ENCODE data around the gene DLG2. TPM values are rescaled to one million over a fixed set of nuclear protein-coding genes. Genes with fewer than 3 reads are reported as not detected.

The DLG2 gene
- total and polyA plus RNA-seq, 4 donors = 0.30 to 5.5 (median 0.68) TPM

DNA sequence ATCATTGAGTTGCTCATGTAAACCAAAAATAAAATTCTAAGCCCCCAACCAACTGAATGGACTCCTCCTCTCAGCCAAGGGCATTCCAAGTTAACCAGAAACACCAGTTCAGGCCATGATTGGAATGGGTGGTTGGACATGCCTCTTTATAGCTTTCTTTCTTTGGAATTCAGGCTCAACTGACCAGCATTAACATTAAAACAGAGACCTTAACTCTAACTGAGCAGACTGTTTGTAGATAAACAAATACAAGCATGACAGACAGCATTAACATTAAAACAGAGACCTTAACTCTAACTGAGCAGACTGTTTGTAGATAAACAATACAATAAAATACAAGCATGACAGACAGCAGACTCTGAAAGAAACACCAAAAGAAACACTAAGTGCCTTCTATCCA is 278.2 kb downstream of the DLG2 start:
- Histone ChIP-seq H3K4me1 (ENCODE audit: control insufficient read depth in 4 of 4, insufficient read depth in 4 of 4, low read length in 3 of 4) (no peaks in the 10 kb centered on the region), H3K27me3 (ENCODE audit: control insufficient read depth in 4 of 4, insufficient read depth in 4 of 4, low read length in 3 of 4) (no peaks in the 10 kb centered on the region), H3K9ac (ENCODE audit: low read depth in 1 of 2, low read length in 2 of 2) (no peak overlapping the region), H3K36me3 (ENCODE audit: control insufficient read depth in 4 of 4, insufficient read depth in 3 of 4, low read depth in 1 of 4, low read length in 3 of 4) (no peaks in the 10 kb centered on the region), H3K4me3 (ENCODE audit: low read depth in 1 of 3, low read length in 3 of 3) (no peak overlapping the region), H3K27ac (ENCODE audit: low read depth in 1 of 2, low read length in 2 of 2) (no peak overlapping the region), H3K9me3 (ENCODE audit: control insufficient read depth in 4 of 4, low read length in 3 of 4) (no peaks in the 10 kb centered on the region)
- TF ChIP-seq NR2F2 (IDR thresholded peaks at IDR 0.05) (no peak), TAF1 (conservative IDR thresholded peaks at IDR 0.05) (no peak), GABPA (IDR thresholded peaks at IDR 0.05 in 1 of 2, conservative IDR thresholded peaks at IDR 0.05 in 1 of 2) (no peak), RAD21 (IDR thresholded peaks at IDR 0.05) (no peak), EGR1 (IDR thresholded peaks at IDR 0.05; ENCODE audit: low read depth in 2 of 2) (no peak), FOXA2 (IDR thresholded peaks at IDR 0.05) (no peak), HNF4G (IDR thresholded peaks at IDR 0.05) (no peak), YY1 (IDR thresholded peaks at IDR 0.05) (no peak), ATF3 (IDR thresholded peaks at IDR 0.05) (no peak), JUND (IDR thresholded peaks at IDR 0.05) (no peak), CTCF (IDR thresholded peaks at IDR 0.05; ENCODE audit: low read depth, low read length, missing input control) (no peak), RXRA (IDR thresholded peaks at IDR 0.05) (no peak), FOXA1 (IDR thresholded peaks at IDR 0.05) (no peak)
- TF ChIP-seq, protein P1, sequence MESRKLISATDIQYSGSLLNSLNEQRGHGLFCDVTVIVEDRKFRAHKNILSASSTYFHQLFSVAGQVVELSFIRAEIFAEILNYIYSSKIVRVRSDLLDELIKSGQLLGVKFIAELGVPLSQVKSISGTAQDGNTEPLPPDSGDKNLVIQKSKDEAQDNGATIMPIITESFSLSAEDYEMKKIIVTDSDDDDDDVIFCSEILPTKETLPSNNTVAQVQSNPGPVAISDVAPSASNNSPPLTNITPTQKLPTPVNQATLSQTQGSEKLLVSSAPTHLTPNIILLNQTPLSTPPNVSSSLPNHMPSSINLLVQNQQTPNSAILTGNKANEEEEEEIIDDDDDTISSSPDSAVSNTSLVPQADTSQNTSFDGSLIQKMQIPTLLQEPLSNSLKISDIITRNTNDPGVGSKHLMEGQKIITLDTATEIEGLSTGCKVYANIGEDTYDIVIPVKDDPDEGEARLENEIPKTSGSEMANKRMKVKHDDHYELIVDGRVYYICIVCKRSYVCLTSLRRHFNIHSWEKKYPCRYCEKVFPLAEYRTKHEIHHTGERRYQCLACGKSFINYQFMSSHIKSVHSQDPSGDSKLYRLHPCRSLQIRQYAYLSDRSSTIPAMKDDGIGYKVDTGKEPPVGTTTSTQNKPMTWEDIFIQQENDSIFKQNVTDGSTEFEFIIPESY (IDR thresholded peaks at IDR 0.05) = no peak
- no peak for DNase-seq (ENCODE audit: low spot score)

- TF ChIP-seq REST (IDR thresholded peaks at IDR 0.05) (no peak), TAF1 (conservative IDR thresholded peaks at IDR 0.05) (no peak), SP1 (IDR thresholded peaks at IDR 0.05) (no peak), GABPA (IDR thresholded peaks at IDR 0.05 in 1 of 2, conservative IDR thresholded peaks at IDR 0.05 in 1 of 2) (no peak), HNF4A (conservative IDR thresholded peaks at IDR 0.05) (no peak), RXRA (IDR thresholded peaks at IDR 0.05) (no peak), JUND (IDR thresholded peaks at IDR 0.05) (no peak), NR2F2 (IDR thresholded peaks at IDR 0.05) (no peak)
- TF ChIP-seq, protein P2, sequence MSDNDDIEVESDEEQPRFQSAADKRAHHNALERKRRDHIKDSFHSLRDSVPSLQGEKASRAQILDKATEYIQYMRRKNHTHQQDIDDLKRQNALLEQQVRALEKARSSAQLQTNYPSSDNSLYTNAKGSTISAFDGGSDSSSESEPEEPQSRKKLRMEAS (IDR thresholded peaks at IDR 0.05) = no peak
- WGBS = 79% methylated on average over 1 of the region's 1 CpG
- no peak for DNase-seq (ENCODE audit: low spot score)
- no peak overlapping the region for H3K27ac ChIP-seq (ENCODE audit: low read depth in 1 of 2, low read length in 2 of 2)
- H3K9me3 ChIP-seq (ENCODE audit: control insufficient read depth in 4 of 4, low read length in 3 of 4) = no peaks in the 10 kb centered on the region
- H3K27me3 ChIP-seq (ENCODE audit: control insufficient read depth in 4 of 4, insufficient read depth in 4 of 4, low read length in 3 of 4) = no peaks in the 10 kb centered on the region
- H3K36me3 ChIP-seq (ENCODE audit: control insufficient read depth in 4 of 4, insufficient read depth in 3 of 4, low read depth in 1 of 4, low read length in 3 of 4) = no peaks in the 10 kb centered on the region
- H3K9ac ChIP-seq (ENCODE audit: low read depth in 1 of 2, low read length in 2 of 2) = no peak overlapping the region
- H3K4me1 ChIP-seq (ENCODE audit: control insufficient read depth in 4 of 4, insufficient read depth in 4 of 4, low read length in 3 of 4) = no peaks in the 10 kb centered on the region
- no peak overlapping the region for H3K4me3 ChIP-seq (ENCODE audit: low read depth in 1 of 3, low read length in 3 of 3)
Observed at GRCh38 chr11:85347291-85347690, 279.9 kb downstream of the DLG2 start.
